Left ventricle myocardium superior (tissue), 1 donor: ENCODE measurements around the gene PRKG1. TPM values are rescaled to one million over a fixed set of nuclear protein-coding genes. Genes with fewer than 3 reads are reported as not detected.
"Not testable (repeated sequence)": the region's sequence is repeated elsewhere in the genome, so short reads cannot be mapped to it uniquely, and the experiment has no call there.

ENCODE experiments used
- ATAC-seq: fragments of 200-7000 bp; cut with Tn5 transposase; one replicate; pipeline ENCODE4 v1.9.1; 2020; ENCODE audit warnings: mild to moderate bottlenecking, moderate library complexity
- DNase-seq: peaks from one replicate; pipeline ENCODE4 v3.0.0-alpha.2; 2020
- intact Hi-C: fragments of 100-400 bp; cut with micrococcal nuclease; formaldehyde crosslinking; loops from one replicate; pipeline ENCODE4 v1.11.0; 2022
- total RNA-seq: library from RNA; stranded (reverse); fragmentation: NEBNext Ultra II Directional; extraction: Animal tissue kit (Norgen Biotek cat#: 25700); gene quantifications from one replicate; pipeline ENCODE4 v1.2.1, GENCODE V29; 2021
- donor health status: DM: no; HTN: yes; CAD: no; lungs with severe emphysema.

Gene PRKG1
- total RNA-seq, 1 donor from 2014 or later: 24.9 TPM

DNA sequence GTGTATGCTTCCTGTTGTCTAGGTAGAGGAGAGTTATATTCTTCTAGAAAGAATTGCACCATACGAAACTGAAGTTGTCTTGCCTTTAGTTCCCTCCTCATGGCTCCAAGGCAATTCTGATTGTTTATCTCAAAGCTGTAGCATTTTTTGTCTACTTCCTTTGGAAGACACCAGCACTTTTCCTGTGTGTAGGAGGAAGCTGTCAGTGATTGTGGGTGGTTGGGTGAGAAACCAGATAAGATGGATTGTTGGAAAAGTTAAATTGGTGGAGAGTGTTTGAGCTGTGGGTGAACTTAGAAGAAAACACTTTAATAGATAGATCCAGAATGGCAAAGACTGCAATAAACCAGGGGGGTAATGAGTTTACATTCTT lies 637.2 kb downstream of the PRKG1 start:
- ATAC-seq (no peak), DNase-seq (no peak)
- intact Hi-C loops: no loop called here

DNA sequence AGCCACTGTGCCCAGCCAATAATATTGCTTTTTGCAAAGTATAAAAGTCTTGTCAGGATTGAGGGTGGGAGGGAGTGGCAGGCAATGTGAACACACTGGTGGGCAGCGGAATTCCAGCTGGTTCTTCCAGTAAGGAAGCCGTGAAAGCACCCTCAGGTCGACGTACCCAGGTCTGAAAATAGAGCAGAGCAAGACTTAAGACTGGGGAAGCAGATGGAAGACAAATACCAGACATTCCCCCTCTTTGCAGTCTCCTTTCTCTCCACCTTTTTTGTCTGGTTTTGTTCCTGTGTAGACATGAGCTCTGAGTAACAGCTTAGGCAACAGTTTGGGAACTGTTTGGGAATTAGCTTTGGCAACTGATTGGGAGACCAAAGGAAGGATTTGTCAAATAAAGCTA lies 642.7 kb downstream of the PRKG1 start:
- intact Hi-C loops: no loop called here
- ATAC-seq (no peak), DNase-seq (no peak)

DNA sequence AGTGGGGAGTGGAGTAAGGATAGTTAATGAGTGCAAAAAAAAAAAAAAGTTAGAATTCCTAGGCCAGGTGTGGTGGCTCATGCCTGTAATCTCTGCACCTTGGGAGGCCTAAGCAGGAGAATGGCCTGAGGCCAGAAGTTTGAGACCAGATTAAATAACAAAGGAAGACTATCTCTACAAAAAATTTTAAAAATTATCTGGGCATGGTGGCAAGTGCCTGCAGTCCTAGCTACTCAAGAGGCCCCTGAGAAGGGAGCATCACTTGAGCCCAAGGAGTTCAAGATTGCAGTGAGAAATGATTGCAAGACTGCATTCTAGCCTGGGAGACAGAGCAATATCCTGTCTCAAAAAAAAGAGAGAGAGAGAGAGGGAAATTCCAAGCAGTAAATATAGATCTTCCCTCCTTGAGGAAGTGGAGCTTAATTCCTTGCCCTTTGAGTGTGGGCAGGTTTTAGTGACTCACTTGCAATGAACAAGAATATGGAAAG lies 644.6 kb downstream of the PRKG1 start:
- intact Hi-C loops: no loop called here
- DNase-seq (no peak), ATAC-seq (no peak)

DNA sequence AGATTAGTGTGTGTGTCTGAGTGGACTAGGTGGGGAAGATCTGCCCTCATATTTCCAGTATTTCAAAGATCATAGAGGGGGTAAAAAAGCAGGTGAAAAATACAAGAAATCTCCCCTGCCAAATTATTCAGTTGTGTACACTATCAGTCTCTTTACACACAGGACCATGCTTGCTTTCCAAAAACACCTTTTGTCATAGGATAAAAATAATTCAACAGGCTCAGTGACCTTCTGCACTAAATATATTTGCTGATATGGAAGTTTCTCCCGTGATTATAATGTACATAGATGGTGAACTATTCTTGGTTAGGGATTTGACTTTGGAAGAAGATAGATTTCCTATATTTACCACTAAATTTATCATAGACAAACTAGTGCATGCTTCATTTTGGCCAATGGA lies 649.8 kb downstream of the PRKG1 start:
- intact Hi-C loops: no loop called here
- ATAC-seq: peak; percentile 89
- DNase-seq: no peak

DNA sequence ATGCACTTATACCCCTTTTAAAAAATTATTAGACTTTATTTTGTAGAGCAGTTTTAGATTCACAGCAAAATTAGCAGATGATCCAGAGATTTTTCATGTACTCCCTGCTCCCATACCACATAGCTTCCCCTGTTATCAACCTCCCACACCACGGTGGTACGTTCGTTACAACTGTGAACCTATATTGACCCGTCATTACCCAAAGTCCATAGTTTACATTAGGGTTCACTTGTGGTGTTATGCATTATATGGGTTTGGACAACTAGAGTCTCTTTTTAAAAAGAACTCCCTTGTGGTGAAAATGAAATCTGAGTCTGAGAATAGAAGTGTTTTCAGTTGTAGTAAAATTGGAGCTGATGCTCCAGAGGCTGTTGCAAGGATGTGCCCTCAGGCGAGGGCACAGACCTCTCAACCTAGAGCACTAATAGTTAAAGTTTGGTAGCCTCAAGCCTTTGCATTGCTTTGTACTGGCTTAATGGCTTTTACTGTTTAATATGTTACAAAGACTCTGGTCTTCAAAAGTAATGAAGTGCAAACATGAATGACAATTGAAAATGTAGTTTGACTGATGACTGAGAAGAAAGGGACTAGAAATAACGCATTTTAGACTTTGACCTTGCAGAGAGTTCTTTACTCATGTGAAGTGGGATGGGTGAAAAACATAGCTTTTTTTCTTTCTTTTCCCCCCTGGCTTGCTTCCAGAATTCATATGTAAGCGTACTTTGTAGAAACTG lies 655.7 kb downstream of the PRKG1 start:
- intact Hi-C loops: no loop called here
- ATAC-seq (no peak), DNase-seq (no peak)

DNA sequence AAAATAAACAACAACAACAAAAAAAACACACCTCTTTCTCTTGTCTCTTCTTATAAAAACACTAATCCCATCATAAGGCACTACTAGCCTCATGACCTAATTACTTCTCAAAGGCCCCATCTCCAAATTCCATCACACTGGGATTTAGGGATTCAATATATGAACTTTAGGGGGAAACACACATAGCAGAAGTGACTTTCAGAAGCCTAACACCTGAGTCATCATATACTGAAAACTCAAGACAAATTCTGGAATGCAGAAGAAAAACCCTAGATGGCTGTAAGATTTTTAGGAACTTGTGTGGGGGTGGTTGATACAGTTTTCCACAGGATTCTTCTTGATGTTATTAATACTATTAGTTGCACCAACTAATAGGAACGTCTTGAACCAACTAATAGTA lies 658.8 kb downstream of the PRKG1 start:
- DNase-seq: no peak
- intact Hi-C loops: no loop called here

DNA sequence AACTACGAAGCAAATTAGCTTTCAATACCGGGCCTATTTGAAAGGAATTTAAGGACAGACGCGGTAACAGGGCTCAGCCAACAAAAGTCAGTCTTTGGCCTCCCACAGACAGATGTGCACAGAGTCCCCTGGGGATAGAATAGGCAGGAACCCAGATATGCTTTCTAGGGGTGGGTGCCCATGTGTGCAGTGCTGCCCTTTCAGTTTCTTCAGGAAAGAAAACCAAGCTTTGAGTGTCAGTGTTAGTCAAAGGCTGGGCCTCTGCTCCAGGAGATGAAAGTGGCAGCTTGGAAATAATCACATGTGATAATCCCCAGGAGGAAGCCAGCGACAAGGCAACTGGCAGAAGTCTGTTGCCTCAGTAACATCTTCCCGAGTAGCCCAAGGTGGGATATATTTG lies 668.9 kb downstream of the PRKG1 start:
- DNase-seq (no peak), ATAC-seq (peak; percentile 41)
- intact Hi-C loops: no loop called here

More for the DNA sequence above, 658.8 kb downstream of the PRKG1 start:
- no peak for ATAC-seq

DNA sequence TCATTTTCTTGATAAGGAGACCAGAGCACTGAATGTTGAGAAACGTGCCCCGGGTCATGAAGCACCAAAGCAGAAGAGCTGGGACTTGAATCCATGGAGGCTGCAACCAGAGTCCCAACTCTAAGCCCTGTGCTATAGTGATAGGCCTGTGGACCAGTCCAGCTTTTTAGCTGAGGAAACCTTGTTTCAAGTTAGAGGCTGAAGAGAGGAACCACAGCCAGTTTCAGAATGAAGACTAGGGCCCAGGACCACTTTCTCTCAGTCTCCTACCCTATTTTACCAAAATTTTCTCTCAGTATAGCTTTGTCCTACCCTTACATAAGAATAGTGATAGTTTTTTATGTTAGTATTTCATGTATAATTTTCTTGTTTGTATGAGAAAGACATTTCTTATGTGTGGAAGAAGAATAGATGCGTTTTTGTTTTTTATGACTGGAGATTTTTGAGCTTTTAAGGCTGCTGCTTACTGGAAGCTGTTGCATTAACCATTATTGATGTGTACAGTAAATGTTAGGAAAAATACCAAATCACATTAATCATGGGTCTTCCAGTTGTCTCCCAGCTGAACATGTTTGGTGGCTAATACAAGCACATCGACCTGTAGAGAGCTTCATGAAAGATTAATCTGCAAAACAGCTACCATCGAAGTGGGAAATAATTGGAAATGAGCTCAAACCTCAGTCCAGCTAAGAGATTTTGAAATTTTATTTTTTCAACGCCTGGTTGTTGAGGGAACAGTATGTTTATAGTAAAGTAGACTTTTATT lies 670.1 kb downstream of the PRKG1 start:
- ATAC-seq (no peak), DNase-seq (no peak)
- intact Hi-C loops: no loop called here

DNA sequence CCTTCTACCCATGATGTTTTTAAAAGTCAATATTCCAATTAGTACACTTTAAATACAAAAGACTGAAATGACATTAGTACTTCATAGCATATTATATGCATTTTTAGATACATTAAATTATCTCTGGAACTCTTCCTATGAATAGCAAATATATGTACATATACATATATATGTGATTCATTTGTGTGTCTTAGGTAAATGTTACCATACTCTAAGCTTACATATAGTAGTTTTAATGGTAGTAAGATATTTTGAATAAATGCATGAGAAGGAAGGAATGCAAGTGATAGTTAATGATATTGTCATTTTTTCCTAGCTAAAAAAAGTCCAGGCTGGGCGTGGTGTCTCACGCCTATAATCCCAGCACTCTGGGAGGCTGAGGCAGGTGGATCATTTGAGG lies 671.1 kb downstream of the PRKG1 start:
- intact Hi-C loops: no loop called here
- DNase-seq (no peak), ATAC-seq (no peak)

DNA sequence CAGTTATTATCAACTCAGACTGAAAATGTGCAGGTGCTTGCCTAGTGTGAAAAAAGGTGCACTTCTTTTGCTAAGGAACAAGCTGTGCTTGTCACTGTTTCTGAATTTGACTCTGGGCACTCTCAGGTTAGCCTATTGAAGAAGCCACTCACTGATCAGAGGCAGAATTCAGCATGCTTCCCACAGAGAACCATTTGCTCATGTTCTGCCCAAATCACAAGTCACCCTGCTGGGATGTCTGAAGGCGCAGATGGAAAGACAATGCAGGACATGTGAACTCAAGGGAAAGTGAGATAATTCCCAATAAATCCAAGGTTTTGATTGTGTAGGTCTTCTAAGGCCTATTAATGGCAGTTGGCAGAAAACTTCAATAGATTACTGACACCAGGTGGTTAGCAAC lies 672.9 kb downstream of the PRKG1 start:
- intact Hi-C loops: no loop called here
- ATAC-seq: no peak
- no peak for DNase-seq

DNA sequence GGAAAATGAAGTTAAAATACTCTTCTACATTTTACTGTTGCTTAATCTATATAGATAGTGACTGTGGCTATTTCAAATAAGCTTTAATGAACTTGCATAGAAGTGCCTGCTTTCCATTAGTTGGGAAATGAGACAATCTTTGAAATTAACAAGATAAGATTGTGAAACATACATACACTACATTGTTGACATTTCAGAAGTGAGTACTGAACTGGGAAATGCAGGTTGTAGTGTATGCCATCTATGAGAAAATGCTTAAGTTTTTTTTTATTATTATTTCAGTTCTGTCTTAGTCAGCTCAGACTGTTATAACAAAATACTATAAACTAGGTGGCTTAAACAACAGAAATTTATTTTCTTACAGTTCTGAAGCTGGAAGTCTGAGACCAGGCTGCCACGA lies 674.7 kb downstream of the PRKG1 start:
- intact Hi-C loops: no loop called here
- ATAC-seq: no peak
- DNase-seq: no peak

DNA sequence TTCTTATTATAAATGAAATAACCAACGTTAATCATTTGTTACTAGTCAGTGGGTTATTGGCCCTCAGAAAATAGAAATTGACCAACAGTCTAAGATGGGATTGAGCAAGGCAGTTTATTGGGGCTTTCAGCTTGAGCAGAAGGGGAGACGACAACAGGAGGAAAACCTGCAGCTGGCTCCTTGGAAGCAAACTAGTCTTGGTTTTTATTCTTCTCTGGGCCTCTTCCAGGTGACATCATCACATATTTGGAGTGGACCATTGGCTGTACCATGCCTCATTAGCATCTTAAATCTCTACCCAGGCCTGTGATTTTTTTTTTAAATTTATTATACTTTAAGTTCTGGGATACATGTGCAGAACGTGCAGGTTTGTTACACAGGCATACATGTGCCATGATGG lies 684.1 kb downstream of the PRKG1 start:
- ATAC-seq: peak; percentile 55
- no peak for DNase-seq
- intact Hi-C loops: no loop called here

DNA sequence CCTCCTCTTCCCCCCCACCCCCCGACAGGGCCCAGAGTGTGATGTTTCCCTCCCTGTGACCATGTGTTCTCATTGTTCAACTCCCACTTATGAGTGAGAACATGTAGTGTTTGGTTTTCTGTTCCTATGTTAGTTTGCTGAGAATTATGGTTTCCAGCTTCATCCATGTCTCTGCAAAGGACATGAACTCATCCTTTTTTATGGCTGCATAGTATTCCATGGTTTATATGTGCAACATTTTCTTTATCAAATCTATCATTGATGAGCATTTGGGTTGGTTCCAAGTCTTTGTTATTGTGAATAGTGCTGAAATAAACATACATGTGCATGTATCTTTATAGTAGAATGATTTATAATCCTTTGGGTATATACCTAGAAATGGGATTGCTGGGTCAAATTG lies 684.6 kb downstream of the PRKG1 start:
- intact Hi-C loops, ATAC-seq: not testable (repeated sequence)

DNA sequence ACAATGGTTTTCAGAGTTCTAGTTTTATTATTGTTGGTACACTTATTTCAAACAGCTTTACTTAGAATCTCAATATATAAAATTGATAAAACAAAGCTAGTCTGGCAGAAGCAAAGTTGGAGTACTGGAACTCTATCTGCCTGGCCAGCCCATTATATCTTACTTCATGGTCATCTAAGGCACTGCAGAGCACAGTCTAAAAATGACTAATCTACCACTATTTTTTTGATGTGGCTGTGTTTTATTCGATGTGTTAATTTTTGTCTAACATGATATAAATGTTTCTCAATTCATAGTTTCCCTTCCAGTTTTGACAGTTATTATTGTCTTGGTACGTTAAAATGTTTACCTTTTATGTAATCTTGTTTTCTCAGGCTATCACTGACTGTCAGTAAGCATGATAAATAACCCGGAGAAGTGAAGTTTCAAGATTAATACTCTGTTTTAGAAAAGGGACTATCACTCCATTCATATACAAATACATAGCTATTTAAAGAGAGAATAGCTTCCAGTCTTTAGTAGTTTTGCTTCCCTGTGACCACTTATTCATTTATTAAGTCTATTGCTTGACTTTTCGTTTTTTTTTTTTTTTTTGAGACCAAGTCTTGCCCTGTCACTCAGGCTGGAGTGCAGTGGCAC lies 685.7 kb downstream of the PRKG1 start:
- DNase-seq: no peak
- ATAC-seq: no peak
- intact Hi-C loops: no loop called here

More for the DNA sequence above, 684.6 kb downstream of the PRKG1 start:
- not testable (repeated sequence) for DNase-seq

DNA sequence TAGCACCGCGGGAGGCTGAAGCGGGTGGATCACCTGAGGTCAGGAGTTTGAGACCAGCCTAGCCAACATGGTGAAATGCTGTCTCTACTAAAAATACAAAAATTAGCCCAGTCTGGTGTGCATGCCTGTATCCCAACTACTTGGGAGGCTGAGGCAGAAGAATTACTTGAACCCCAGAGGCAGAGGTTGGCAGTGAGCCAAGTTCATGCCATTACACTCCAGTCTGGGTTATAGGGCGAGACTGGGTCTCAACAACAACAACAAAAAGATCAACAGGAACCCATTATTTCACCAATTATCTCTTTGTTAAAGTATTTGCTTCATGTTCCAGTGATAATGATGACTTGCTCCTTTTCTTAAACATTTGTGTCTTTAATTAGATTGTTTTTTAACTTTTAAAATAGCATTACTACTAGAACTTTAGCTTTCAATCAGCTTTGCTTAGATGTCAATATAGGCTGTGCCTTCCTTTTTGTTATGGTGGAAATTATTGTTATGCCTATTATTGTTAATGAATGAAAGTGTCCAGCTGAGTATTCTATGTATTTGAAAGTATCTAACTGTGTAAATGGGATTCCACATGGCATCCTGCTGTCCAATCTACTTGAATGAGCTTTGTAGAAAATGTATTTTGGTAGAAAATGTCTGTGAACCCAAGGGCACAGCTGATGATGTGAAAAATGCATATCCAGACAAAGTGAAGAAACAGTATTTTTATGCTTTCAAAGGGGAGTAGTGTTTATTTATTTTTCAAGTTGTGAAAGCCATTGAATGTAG lies 686.8 kb downstream of the PRKG1 start:
- DNase-seq (no peak), ATAC-seq (no peak)
- intact Hi-C loops: no loop called here

DNA sequence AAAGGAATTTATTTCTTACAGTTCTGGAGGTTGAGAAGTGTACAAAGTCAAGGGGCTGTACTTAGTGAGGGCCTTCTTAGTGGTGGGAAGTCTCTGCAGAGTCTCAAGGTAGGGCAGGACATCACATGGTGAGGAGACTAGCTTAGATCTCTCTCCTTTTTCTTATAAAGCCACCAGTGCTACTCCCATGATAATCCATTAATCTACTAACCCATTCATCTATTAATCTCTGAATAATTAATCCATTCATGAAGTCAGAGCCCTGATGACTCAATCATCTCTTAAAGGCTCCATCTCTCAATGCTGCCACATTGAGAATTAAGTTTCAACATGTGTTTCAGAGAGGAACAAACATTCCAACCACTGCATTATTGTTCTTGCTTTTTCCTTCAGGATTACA lies 689.5 kb downstream of the PRKG1 start:
- intact Hi-C loops: no loop called here
- no peak for DNase-seq
- no peak for ATAC-seq

DNA sequence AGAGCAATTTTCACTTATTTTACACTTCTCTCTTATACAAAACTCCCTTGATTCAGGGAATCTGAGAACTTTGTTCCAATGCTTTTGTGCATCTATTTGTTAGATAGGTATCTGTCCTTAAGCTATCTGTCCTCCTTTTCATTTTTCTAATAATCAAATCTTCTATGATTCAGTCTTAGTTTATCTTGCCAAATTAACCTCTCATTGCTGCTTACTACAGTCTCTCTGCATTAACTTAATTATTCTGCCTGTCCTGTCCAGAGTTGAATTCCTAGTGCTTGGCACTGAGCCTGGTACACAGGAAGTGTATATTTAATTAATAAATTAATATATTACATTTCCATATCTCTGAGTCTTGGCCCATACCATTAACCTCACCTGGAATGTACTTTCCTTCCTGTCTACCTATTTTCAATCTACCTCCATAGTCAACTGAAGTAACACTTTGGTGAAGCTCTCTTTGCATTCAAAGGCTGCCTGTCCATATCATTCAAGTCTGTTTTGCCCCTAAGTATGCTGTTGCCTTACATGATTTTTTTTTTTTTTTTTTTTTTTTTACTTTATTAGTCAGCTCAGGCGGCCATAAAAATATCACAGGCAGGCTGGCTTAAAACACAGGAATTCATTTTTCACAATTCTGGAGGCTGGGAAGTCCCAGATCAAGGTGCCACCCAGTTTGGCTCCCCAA lies 691.1 kb downstream of the PRKG1 start:
- no peak for ATAC-seq
- intact Hi-C loops: no loop called here

DNA sequence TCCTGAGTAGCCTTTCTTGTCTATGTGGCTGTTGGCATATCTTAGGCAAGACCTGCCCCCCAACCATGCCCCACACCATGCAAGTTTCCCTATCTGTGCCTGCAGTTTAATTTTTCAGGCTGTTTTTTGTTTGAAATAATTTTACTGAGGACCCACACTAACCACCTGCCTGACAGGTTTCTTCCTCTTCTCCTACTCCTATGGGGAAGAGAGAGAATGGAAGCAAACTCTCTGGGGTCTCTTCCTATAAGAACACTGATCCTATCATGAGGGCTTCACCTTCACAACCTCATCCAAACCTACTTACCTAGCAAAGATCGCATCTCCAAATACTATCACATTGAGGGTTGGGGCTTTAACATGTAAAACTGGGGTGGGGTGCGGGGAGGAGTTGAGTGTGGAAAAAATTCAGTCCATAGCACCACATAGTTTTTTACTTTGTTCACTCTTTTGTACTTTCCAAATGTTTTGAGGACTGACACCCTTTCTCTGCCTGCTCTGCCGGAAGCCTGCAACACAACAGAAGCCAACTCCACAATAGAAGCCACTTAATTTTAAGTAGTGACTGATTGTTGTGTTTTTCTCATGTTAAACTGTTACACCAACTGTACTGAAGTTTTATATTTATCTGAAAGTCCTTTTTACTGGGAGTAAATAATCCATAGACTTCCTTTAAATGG lies 692.3 kb downstream of the PRKG1 start:
- ATAC-seq: no peak
- intact Hi-C loops: no loop called here

More for the DNA sequence above, 691.1 kb downstream of the PRKG1 start:
- no peak for DNase-seq

More for the DNA sequence above, 692.3 kb downstream of the PRKG1 start:
- DNase-seq: no peak
